Type B pancreatic cell (in vitro differentiated cells): ENCODE measurements around the gene TRMT44. TPM values are rescaled to one million over a fixed set of nuclear protein-coding genes. Genes with fewer than 3 reads are reported as not detected.

Experiments used
- DNase-seq: peaks from one replicate; pipeline ENCODE4 v3.0.0; 2021; ENCODE audit warnings: mixed read lengths; ENCODE audit not compliant: unreplicated experiment; ENCODE audit errors: extremely low spot score
- H3K27ac Mint-ChIP-seq: 2 replicates; pipeline ENCODE4 v1.8.0; 2021; ENCODE audit warnings: mild to moderate bottlenecking, mixed read lengths
- H3K27me3 Mint-ChIP-seq: 2 replicates; pipeline ENCODE4 v1.8.0; 2021; ENCODE audit warnings: mixed read lengths
- H3K36me3 Mint-ChIP-seq: 2 replicates; pipeline ENCODE4 v1.8.0; 2021; ENCODE audit warnings: mixed read lengths
- H3K4me1 Mint-ChIP-seq: one replicate; pipeline ENCODE4 v1.8.0; 2021; ENCODE audit warnings: mixed read lengths; ENCODE audit not compliant: unreplicated experiment
- H3K4me3 Mint-ChIP-seq: 2 replicates; pipeline ENCODE4 v1.8.0; 2021; ENCODE audit warnings: mild to moderate bottlenecking, mixed read lengths
- H3K9me3 Mint-ChIP-seq: 2 replicates; pipeline ENCODE4 v1.8.0; 2021; ENCODE audit warnings: mixed read lengths
- CTCF ChIP-seq: fragments of 200-600 bp; sonication (generic); conservative IDR thresholded peaks from 2 replicates; pipeline ENCODE4 v1.5.0; 2021; ENCODE audit warnings: antibody characterized with exemption, mild to moderate bottlenecking
- total RNA-seq: library from RNA; stranded (reverse); gene quantifications from 2 replicates; pipeline ENCODE4 v1.2.1, GENCODE V29; 2021; ENCODE audit warnings: low replicate concordance

TRMT44 gene
- total RNA-seq, 1 donor from 2014 or later, result 32.3 TPM

DNA sequence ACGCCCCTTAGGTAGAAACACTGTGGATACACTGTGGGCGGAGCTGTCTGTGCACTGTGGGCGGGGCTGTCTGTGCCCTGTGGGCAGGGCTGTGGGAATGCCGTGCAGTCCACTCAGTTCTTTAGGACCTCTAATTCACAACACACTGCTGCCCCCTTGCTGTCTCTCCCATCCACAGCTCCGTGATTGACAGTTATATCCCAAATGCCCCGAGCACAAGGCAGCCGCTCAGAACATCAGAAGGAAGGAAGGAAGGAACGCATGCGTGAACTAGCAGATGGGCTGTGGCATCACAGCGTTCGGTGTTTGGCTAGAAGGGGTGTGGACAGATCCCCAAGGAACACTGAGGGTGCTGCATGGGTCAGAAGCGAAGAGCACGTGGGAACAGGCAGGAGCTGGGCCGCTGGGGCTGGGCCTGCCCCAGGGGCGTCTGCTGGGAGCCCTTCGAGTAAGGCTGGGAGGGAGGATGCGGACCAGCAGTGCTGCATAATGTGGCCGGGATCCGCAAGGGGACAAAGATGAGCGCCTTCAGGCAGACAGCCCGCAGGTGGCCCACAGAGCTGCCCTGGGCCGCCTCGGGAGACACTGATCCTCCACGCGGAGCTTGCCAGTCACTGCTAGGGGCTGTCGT is 29.8 kb upstream of the TRMT44 start:
- Mint-ChIP-seq H3K9me3 (no peaks in the 10 kb centered on the region), H3K4me3 (no peak overlapping the region), H3K27me3 (no peaks in the 10 kb centered on the region), H3K27ac (peak overlapping the region; percentile 7), H3K36me3 (peaks cover 28% of the 10 kb centered on the region), H3K4me1 (peaks cover 16% of the 10 kb centered on the region)
- TF ChIP-seq CTCF, result peak; percentile 68
- no peak for DNase-seq

GRCh38 chr4:8411351-8412180 is 29.0 kb upstream of the TRMT44 start:
- Mint-ChIP-seq H3K9me3 (no peaks in the 10 kb centered on the region), H3K27ac (no peak overlapping the region), H3K36me3 (peaks cover 20% of the 10 kb centered on the region), H3K4me3 (no peak overlapping the region), H3K4me1 (peaks cover 16% of the 10 kb centered on the region), H3K27me3 (no peaks in the 10 kb centered on the region)
- no peak for DNase-seq
- no peak for TF ChIP-seq CTCF

DNA sequence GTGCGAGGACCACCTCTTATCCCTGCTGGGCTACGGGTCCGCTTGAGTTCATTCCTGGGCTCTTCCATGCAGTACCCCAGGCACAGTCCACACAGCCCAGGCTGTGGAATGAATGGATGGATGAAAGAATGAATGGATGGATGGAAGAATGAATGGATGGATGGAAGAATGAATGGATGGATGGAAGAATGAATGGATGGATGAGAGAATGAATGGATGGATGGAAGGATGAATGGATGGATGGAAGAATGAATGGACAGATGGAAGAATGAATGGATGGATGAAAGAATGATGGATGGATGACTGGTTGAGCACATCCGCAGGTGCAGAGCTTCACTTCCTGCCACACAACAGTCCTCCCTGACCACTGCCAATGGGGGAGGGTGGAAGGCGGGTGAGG is 28.3 kb upstream of the TRMT44 start:
- H3K4me1 Mint-ChIP-seq, result peaks cover 16% of the 10 kb centered on the region
- peaks cover 18% of the 10 kb centered on the region for H3K36me3 Mint-ChIP-seq
- TF ChIP-seq CTCF, result no peak
- H3K27me3 Mint-ChIP-seq, result no peaks in the 10 kb centered on the region
- no peak overlapping the region for H3K4me3 Mint-ChIP-seq
- DNase-seq, result no peak
- H3K27ac Mint-ChIP-seq, result no peak overlapping the region
- H3K9me3 Mint-ChIP-seq, result no peaks in the 10 kb centered on the region

- no peak for TF ChIP-seq CTCF
- H3K9me3 Mint-ChIP-seq, result no peaks in the 10 kb centered on the region
- DNase-seq, result no peak
- H3K4me1 Mint-ChIP-seq, result peaks cover 12% of the 10 kb centered on the region
- H3K27me3 Mint-ChIP-seq, result no peaks in the 10 kb centered on the region
- no peak overlapping the region for H3K4me3 Mint-ChIP-seq
- peaks cover 14% of the 10 kb centered on the region for H3K36me3 Mint-ChIP-seq
- no peak overlapping the region for H3K27ac Mint-ChIP-seq
These were observed 26.2 kb upstream of the TRMT44 start for GRCh38 chr4:8414377-8414776.

DNA sequence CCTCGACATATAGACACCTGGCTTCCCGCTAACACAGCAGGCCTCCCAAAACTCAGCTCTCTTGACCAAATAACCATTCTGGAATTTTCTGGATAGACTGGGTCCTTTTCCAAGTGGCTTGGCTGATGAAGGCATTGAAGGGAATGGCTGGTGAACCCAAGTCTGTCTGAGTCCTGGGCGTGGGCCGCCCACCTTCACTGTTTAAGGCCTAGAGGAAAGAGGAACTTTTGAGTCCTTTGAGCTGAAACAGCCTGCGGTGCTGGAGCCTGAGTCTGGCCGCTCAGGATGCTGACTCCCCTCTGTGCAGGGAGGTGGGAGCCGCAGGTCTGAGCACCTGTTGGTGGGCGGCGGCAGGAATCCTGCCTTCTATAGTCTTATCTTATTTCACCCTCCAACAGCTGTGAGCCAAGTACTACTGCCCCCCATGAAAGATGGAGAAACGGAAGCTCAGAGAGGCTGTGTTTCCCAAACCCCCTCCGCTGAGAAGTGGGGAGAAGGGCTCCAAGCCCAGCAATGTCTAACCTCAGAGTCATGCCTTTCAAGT is 23.4 kb upstream of the TRMT44 start:
- no peaks in the 10 kb centered on the region for H3K27me3 Mint-ChIP-seq
- H3K4me3 Mint-ChIP-seq, result no peak overlapping the region
- no peak overlapping the region for H3K27ac Mint-ChIP-seq
- DNase-seq, result no peak
- peaks cover 18% of the 10 kb centered on the region for H3K36me3 Mint-ChIP-seq
- no peaks in the 10 kb centered on the region for H3K9me3 Mint-ChIP-seq
- H3K4me1 Mint-ChIP-seq, result peaks cover 18% of the 10 kb centered on the region
- TF ChIP-seq CTCF, result no peak
